ENCODE measurements around the gene STRIP2. TPM values are rescaled to one million over a fixed set of nuclear protein-coding genes. Genes with fewer than 3 reads are reported as not detected.

The STRIP2 gene
- total and polyA plus RNA-seq, 11 donors: 7.6 to 43.7 (median 18.2) TPM

DNA sequence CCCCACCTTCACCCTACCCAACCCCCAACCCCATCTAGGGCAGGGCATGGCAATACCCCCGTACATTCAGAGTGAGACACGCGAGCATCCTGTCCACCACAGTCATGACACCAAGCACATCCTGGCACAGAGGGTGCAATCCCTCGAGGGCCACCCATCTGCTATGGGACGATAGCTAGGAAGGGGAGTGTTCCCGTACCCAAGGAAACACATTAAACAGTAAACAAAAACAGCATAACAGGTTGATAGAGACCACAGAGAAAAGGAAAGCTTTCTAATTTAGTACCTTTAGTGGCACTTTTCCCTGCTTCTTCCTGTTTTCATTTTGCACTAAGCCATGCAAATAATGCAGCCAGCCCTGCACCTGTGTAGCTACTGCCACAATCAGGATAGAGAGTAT lies 65.8 kb downstream of the STRIP2 start:
- H3K4me1 ChIP-seq: peaks cover 0 to 16% (median 7%) of the 10 kb centered on the region in 12 donors
- no peak overlapping the region for H3K27ac ChIP-seq
- intact Hi-C loops (cut with DNase I): loop anchor here in 6 of 10 donors (5.0 to 10.0 kb wide), 4 partner anchors 135 to 505 kb away; no protein-coding TSS in a partner anchor
- no peaks in the 10 kb centered on the region for H3K9me3 ChIP-seq
- no peak overlapping the region for H3K4me3 ChIP-seq
- H3K36me3 ChIP-seq: no peaks in the 10 kb centered on the region
- TF ChIP-seq POLR2A (IDR thresholded peaks at IDR 0.05) (no peak), CTCF (IDR thresholded peaks at IDR 0.05) (no peak)
- peaks cover 0 to 17% (median 0%) of the 10 kb centered on the region in 9 donors for H3K27me3 ChIP-seq
- ATAC-seq (no peak), DNase-seq (no peak)
- 66 to 77% (median 75%) methylated on average over 6 of the region's 6 CpGs for WGBS, 4 donors

- TF ChIP-seq CTCF (IDR thresholded peaks at IDR 0.05) (no peak), POLR2A (IDR thresholded peaks at IDR 0.05) (no peak)
- ATAC-seq: peak; percentile 64 to 91 (median 90)
- Histone ChIP-seq H3K36me3 (no peaks in the 10 kb centered on the region), H3K4me1 (peaks cover 0 to 16% (median 7%) of the 10 kb centered on the region in 12 donors), H3K9me3 (no peaks in the 10 kb centered on the region), H3K4me3 (peak within 1 kb of the TSS; percentile 33 to 69 (median 54)), H3K27me3 (peaks cover 0 to 17% (median 0%) of the 10 kb centered on the region in 9 donors), H3K27ac (no peak within 1 kb of the TSS)
- 7 to 23% (median 10%) methylated on average over 34 to 89 of the region's 89 CpGs for WGBS, 4 donors
- DNase-seq: peak; percentile 51 to 92 (median 62)
- intact Hi-C loops (cut with DNase I): loop anchor here in 3 of 10 donors (5.0 to 10.0 kb wide), 3 partner anchors 140 to 503 kb away; no protein-coding TSS in a partner anchor
Observed at GRCh38 chr7:129501760-129502707, 67.8 kb downstream of the STRIP2 start, which contains the start of gene SMKR1. Gene SMKR1 (plus strand): TSS chr7:129502531. CDS start chr7:129502825, 294 bp downstream.

DNA sequence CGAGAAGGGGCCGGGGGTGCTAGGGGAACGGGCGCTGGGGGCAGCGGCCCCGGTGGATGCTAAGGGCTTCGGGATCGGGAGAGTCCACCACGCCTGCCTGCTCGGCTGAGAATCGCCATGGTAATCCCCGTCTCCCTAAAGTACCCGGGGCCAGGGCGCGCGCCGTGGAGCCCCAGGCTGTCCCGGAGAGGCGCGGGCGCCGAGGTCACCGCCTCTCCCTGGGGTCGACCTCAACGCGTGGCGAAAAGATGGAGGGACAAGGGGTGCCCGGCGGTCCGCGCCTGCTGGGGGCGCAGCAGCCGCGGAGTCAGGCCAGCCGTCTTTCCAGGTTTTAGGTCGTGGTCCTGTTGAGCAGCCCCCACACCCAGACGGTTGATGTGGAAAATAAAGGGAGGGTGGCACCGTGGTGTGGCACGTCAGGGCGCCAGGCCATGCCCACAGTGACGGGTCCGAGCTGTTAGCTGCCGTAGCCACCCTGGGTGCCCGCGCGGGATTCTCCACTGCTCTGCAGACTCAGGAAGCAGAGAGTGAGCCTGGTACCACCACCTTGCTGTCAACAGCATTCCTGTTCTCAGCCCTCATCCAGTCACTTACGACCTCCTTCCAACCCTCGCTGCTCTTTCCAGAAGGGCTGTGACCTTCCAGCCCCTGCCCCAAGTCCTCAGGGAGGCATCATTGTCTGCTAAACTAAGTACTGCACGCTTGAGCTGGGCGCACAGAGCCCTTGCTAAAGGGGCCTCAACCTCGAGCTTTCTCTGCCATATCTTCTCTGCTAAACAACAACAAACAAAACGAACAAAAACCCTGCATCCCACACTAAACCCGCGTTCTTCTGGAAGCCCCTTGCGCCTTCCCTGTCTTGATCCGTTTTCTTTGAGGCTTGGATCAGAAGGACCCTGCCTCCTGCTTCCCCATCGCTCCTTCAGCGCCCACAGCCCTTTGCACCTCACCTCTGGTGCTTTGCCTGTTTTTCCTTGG lies 68.8 kb downstream of the STRIP2 start:
- no peak overlapping the region for H3K27ac ChIP-seq
- peak in 3 of 4 donors; percentile 17 to 27 (median 19) for ATAC-seq
- no peak for DNase-seq

More for the DNA sequence above, 68.8 kb downstream of the STRIP2 start:
- intact Hi-C loops (cut with DNase I): loop anchor here in 3 of 10 donors (5.0 to 10.0 kb wide), 3 partner anchors 139 to 502 kb away; no protein-coding TSS in a partner anchor
- Histone ChIP-seq H3K4me3 (peak overlapping the region; percentile 33 to 69 (median 54)), H3K4me1 (peaks cover 0 to 16% (median 7%) of the 10 kb centered on the region in 12 donors), H3K27me3 (peaks cover 0 to 17% (median 0%) of the 10 kb centered on the region in 9 donors), H3K9me3 (no peaks in the 10 kb centered on the region), H3K36me3 (no peaks in the 10 kb centered on the region)
- TF ChIP-seq POLR2A (IDR thresholded peaks at IDR 0.05): no peak
- TF ChIP-seq CTCF (IDR thresholded peaks at IDR 0.05): peak in 1 of 12 donors; percentile 10
- 12 to 23% (median 13%) methylated on average over 33 to 58 of the region's 58 CpGs for WGBS, 4 donors
